Liver (tissue), 9 donors: ENCODE results near the gene TXNRD2. TPM values are rescaled to one million over a fixed set of nuclear protein-coding genes. Genes with fewer than 3 reads are reported as not detected.
A peak's percentile ranks its signal among the peaks of the same experiment; 100 is the strongest.

Experiments
- DNase-seq: peaks from one replicate; pipeline ENCODE4 v3.0.0-alpha.2; 2017; ENCODE audit warnings: low spot score
- H3K27ac ChIP-seq, 2 donors: one replicate each; pipeline ENCODE4 v1.7.0; 2013; ENCODE audit warnings: inconsistent platforms in 2 of 2, low read length in 2 of 2, control low read depth in 1 of 2, low read depth in 1 of 2, mild to moderate bottlenecking in 1 of 2
- H3K27me3 ChIP-seq, 4 donors: one replicate each; pipeline versions ENCODE4 v1.6.1 to v1.7.0; 2013; ENCODE audit warnings: low read length in 3 of 4, inconsistent platforms in 1 of 4, mild to moderate bottlenecking in 1 of 4, moderate library complexity in 1 of 4; ENCODE audit not compliant: control insufficient read depth in 4 of 4, insufficient read depth in 4 of 4
- H3K36me3 ChIP-seq, 4 donors: one replicate each; pipeline versions ENCODE4 v1.6.1 to v1.7.0; 2013; ENCODE audit warnings: low read length in 3 of 4, mild to moderate bottlenecking in 3 of 4, low read depth in 1 of 4, moderate library complexity in 1 of 4; ENCODE audit not compliant: control insufficient read depth in 4 of 4, insufficient read depth in 3 of 4
- H3K4me1 ChIP-seq, 4 donors: one replicate each; pipeline versions ENCODE4 v1.6.1 to v1.7.0; 2013; ENCODE audit warnings: low read length in 3 of 4, mild to moderate bottlenecking in 3 of 4, moderate library complexity in 1 of 4; ENCODE audit not compliant: control insufficient read depth in 4 of 4, insufficient read depth in 4 of 4
- H3K4me3 ChIP-seq, 3 donors: one replicate each; pipeline versions ENCODE4 v1.6.1 to v1.7.0; 2013; ENCODE audit warnings: low read length in 3 of 3, control low read depth in 1 of 3, low read depth in 1 of 3, mild to moderate bottlenecking in 1 of 3
- H3K9ac ChIP-seq, 2 donors: one replicate each; pipeline ENCODE4 v1.7.0; 2013; ENCODE audit warnings: low read length in 2 of 2, mild to moderate bottlenecking in 2 of 2, moderate library complexity in 2 of 2, control low read depth in 1 of 2, low read depth in 1 of 2
- H3K9me3 ChIP-seq, 4 donors: one replicate each; pipeline versions ENCODE4 v1.6.1 to v1.7.0; 2013; ENCODE audit warnings: low read length in 3 of 4; ENCODE audit not compliant: control insufficient read depth in 4 of 4
- ATF3 ChIP-seq: IDR thresholded peaks from 2 replicates; pipeline ENCODE4 v1.6.1; 2016; ENCODE audit warnings: antibody characterized with exemption
- CTCF ChIP-seq: fragments of 150-350 bp; IDR thresholded peaks from 2 replicates; pipeline ENCODE4 v1.5.1; 2017; ENCODE audit warnings: improper control_type of control experiment, low read depth, low read length; ENCODE audit not compliant: missing input control
- EGR1 ChIP-seq, 2 donors: IDR thresholded peaks; 2 replicates each; pipeline ENCODE4 v1.6.1; 2016 to 2018; ENCODE audit warnings: antibody characterized with exemption in 2 of 2, low read depth in 2 of 2
- FOXA1 ChIP-seq: IDR thresholded peaks from 2 replicates; pipeline ENCODE4 v1.6.1; 2016; ENCODE audit warnings: antibody characterized with exemption
- FOXA2 ChIP-seq: IDR thresholded peaks from 2 replicates; pipeline ENCODE4 v1.6.1; 2016; ENCODE audit warnings: antibody characterized with exemption
- GABPA ChIP-seq, 2 donors: IDR thresholded peaks in 1 of 2; conservative IDR thresholded peaks in 1 of 2; 2 replicates each; pipeline ENCODE4 v1.6.1; 2016; ENCODE audit warnings: antibody characterized with exemption in 2 of 2, mild to moderate bottlenecking in 1 of 2, moderate library complexity in 1 of 2
- HNF4A ChIP-seq, 2 donors: conservative IDR thresholded peaks; 2 replicates each; pipeline ENCODE4 v1.6.1; 2016; ENCODE audit warnings: antibody characterized with exemption in 2 of 2, mild to moderate bottlenecking in 2 of 2
- HNF4G ChIP-seq: IDR thresholded peaks from 2 replicates; pipeline ENCODE4 v1.6.1; 2016; ENCODE audit warnings: antibody characterized with exemption
- JUND ChIP-seq, 2 donors: IDR thresholded peaks; 2 replicates each; pipeline ENCODE4 v1.6.1; 2016; ENCODE audit warnings: antibody characterized with exemption in 2 of 2
- MAX ChIP-seq: IDR thresholded peaks from 2 replicates; pipeline ENCODE4 v1.6.1; 2016; ENCODE audit warnings: antibody characterized with exemption
- NR2F2 ChIP-seq: IDR thresholded peaks from 2 replicates; pipeline ENCODE4 v1.6.1; 2016; ENCODE audit warnings: antibody characterized with exemption
- RAD21 ChIP-seq, 2 donors: IDR thresholded peaks; 2 replicates each; pipeline ENCODE4 v1.6.1; 2016; ENCODE audit warnings: antibody characterized with exemption in 2 of 2, mild to moderate bottlenecking in 2 of 2
- REST ChIP-seq: IDR thresholded peaks from 2 replicates; pipeline ENCODE4 v1.6.1; 2016; ENCODE audit warnings: antibody characterized with exemption, mild to moderate bottlenecking
- RXRA ChIP-seq, 2 donors: IDR thresholded peaks; 2 replicates each; pipeline ENCODE4 v1.6.1; 2017 to 2018; ENCODE audit warnings: antibody characterized with exemption in 2 of 2, mild to moderate bottlenecking in 1 of 2
- SP1 ChIP-seq: IDR thresholded peaks from 2 replicates; pipeline ENCODE4 v1.6.1; 2018; ENCODE audit warnings: antibody characterized with exemption, mild to moderate bottlenecking
- TAF1 ChIP-seq: conservative IDR thresholded peaks from 2 replicates; pipeline ENCODE4 v1.6.1; 2016; ENCODE audit warnings: antibody characterized with exemption, mild to moderate bottlenecking
- YY1 ChIP-seq: IDR thresholded peaks from 2 replicates; pipeline ENCODE4 v1.6.1; 2016; ENCODE audit warnings: antibody characterized with exemption, mild to moderate bottlenecking
- ZBTB33 ChIP-seq: IDR thresholded peaks from 2 replicates; pipeline ENCODE4 v1.6.1; 2016; ENCODE audit warnings: antibody characterized with exemption
- WGBS: extraction: QIAGEN DNeasy Blood & Tissue Kit; methylation state at CpG from one replicate; pipeline ENCODE4 v1.1.7; 2013; 5-methylcytosine and 5-hydroxymethylcytosine counted together
- polyA plus RNA-seq, 2 donors: library from polyadenylated mRNA; stranded (reverse) in 1 of 2; unstranded in 1 of 2; fragments of 200-250 nt in 1 of 2; fragments of >200 nt in 1 of 2; fragmentation: Nextera tagmentation in 1 of 2; extraction: Ambion mirVana in 1 of 2; gene quantifications; one replicate each; pipeline versions ENCODE4 v1.2.1 to v1.2.3, GENCODE V29; 2013 to 2015
- total RNA-seq, 2 donors: library from RNA; depleted of rRNA; stranded (reverse); fragments of >200 nt; gene quantifications; one replicate each; pipeline ENCODE4 v1.2.3, GENCODE V29; 2014
- donor health status: healthy.
- donor health status: healthy.
- donor health status: healthy.
- donor health status: healthy.
- donor health status: healthy.

TXNRD2 gene
- total and polyA plus RNA-seq, 4 donors: 22.2 to 41.3 (median 33.6) TPM

- TF ChIP-seq REST (no peak), JUND (IDR thresholded peaks at IDR 0.05) (no peak), ATF3 (no peak), YY1 (no peak), RXRA (IDR thresholded peaks at IDR 0.05) (no peak), NR2F2 (no peak), GABPA (IDR thresholded peaks at IDR 0.05 in 1 of 2, conservative IDR thresholded peaks at IDR 0.05 in 1 of 2) (no peak), EGR1 (IDR thresholded peaks at IDR 0.05; ENCODE audit: low read depth in 2 of 2) (no peak)
Observed at GRCh38 chr22:19940536-19941364, 868 bp downstream of the TXNRD2 start (continued).

GRCh38 chr22:19937616-19938473 lies 3.8 kb downstream of the TXNRD2 start:
- DNase-seq: no peak
- Histone ChIP-seq H3K4me3 (no peak overlapping the region), H3K9me3 (no peaks in the 10 kb centered on the region)

More at GRCh38 chr22:19937616-19938473, 3.8 kb downstream of the TXNRD2 start:
- Histone ChIP-seq H3K27ac (peak overlapping the region; percentile 85 to 94), H3K27me3 (no peaks in the 10 kb centered on the region), H3K9ac (peak overlapping the region in 1 of 2 donors; percentile 58), H3K36me3 (no peaks in the 10 kb centered on the region), H3K4me1 (peaks cover 10 to 45% (median 27%) of the 10 kb centered on the region in 4 donors)
- TF ChIP-seq NR2F2 (no peak), ZBTB33 (peak; percentile 32), HNF4A (conservative IDR thresholded peaks at IDR 0.05) (peak; percentile 62 to 66), RAD21 (IDR thresholded peaks at IDR 0.05) (peak; percentile 9 to 41), YY1 (peak; percentile 67), RXRA (IDR thresholded peaks at IDR 0.05) (peak; percentile 53 to 74), JUND (IDR thresholded peaks at IDR 0.05) (peak; percentile 18 to 46), EGR1 (IDR thresholded peaks at IDR 0.05; ENCODE audit: low read depth in 2 of 2) (peak in 1 of 2 donors; percentile 63), ATF3 (no peak), TAF1 (no peak), SP1 (peak; percentile 67), MAX (peak; percentile 37), HNF4G (peak; percentile 12), FOXA1 (peak; percentile 47), REST (no peak), FOXA2 (peak; percentile 73), CTCF (no peak), GABPA (IDR thresholded peaks at IDR 0.05 in 1 of 2, conservative IDR thresholded peaks at IDR 0.05 in 1 of 2) (peak in 1 of 2 donors; percentile 40)
- WGBS: 41% methylated on average over 16 of the region's 16 CpGs
